ENCODE measurements around the gene NUP50. TPM values are rescaled to one million over a fixed set of nuclear protein-coding genes. Genes with fewer than 3 reads are reported as not detected.

NUP50 gene
- total RNA-seq, 1 experiment from 2014 or later: 134 TPM

GRCh38 chr22:45144916-45145315 lies 18.8 kb upstream of the NUP50 start:
- no peak overlapping the region for H3K18ac ChIP-seq (ENCODE audit: insufficient read length, low read depth, low read length)
- no peaks in the 10 kb centered on the region for H3K4me1 ChIP-seq (ENCODE audit: insufficient read depth, low read length)
- no peaks in the 10 kb centered on the region for H3K79me2 ChIP-seq (ENCODE audit: insufficient read depth, low read length)
- no peaks in the 10 kb centered on the region for H3K27me3 ChIP-seq (ENCODE audit: insufficient read depth, low read length)
- H2AFZ ChIP-seq (ENCODE audit: low read length): no peak overlapping the region
- no CpG with 5 or more reads among the region's 1 CpG for WGBS (ENCODE audit: extremely low coverage, insufficient read length, low lambda C conversion rate)
- H3K9me3 ChIP-seq (ENCODE audit: control insufficient read depth, low read depth, low read length): no peaks in the 10 kb centered on the region
- H3K23ac ChIP-seq (ENCODE audit: insufficient read length, low read depth, low read length): no peak overlapping the region
- H3T11ph ChIP-seq (ENCODE audit: low read length): no peak overlapping the region
- H3K4me2 ChIP-seq (ENCODE audit: insufficient read depth, insufficient read length, low read length): no peak overlapping the region
- Mint-ChIP-seq H3K36me3 (ENCODE audit: insufficient read depth in 1 of 3, low read depth in 3 of 3) (peaks cover 0 to 13% (median 2%) of the 10 kb centered on the region in 3 experiments; a peak in 4 of 7 replicates), H3K9me3 (peaks cover 16 to 18% of the 10 kb centered on the region in 2 experiments), H3K27me3 (ENCODE audit: low read depth) (peaks cover 2% of the 10 kb centered on the region; the same call in 1 of the 2 replicates), H3K4me1 (no peaks in the 10 kb centered on the region), H3K4me3 (no peak overlapping the region), H3K27ac (no peak overlapping the region)
- no peak overlapping the region for H2AK5ac ChIP-seq (ENCODE audit: insufficient read length, low read length)
- H2BK5ac ChIP-seq (ENCODE audit: insufficient read length, low read length): no peak overlapping the region
- TF ChIP-seq CTCF (conservative IDR thresholded peaks at IDR 0.05): no peak
- H3K4ac ChIP-seq (ENCODE audit: low read depth, low read length): no peak overlapping the region
- no peak overlapping the region for H3K27ac ChIP-seq (ENCODE audit: insufficient read length, low read depth, low read length)
- no peak overlapping the region for H4K8ac ChIP-seq (replicated peaks; ENCODE audit: insufficient read length, low read depth, low read length)
- H3K23me2 ChIP-seq (ENCODE audit: insufficient read length, low read depth, low read length, poor library complexity, severe bottlenecking): no peaks in the 10 kb centered on the region
- no peaks in the 10 kb centered on the region for H4K20me1 ChIP-seq (ENCODE audit: control insufficient read depth, insufficient read depth, insufficient read length)
- no peak overlapping the region for H3K56ac ChIP-seq (ENCODE audit: insufficient read length, low read depth, low read length)
- no peak for DNase-seq
- no peak overlapping the region for H3K9ac ChIP-seq (ENCODE audit: extremely low read depth, insufficient read length, low read length)
- H2BK15ac ChIP-seq (ENCODE audit: low read depth, low read length): no peak overlapping the region
- no peak overlapping the region for H2BK120ac ChIP-seq (ENCODE audit: low read depth, low read length, poor library complexity, severe bottlenecking)
- H3K14ac ChIP-seq (ENCODE audit: insufficient read depth, low read length): no peak overlapping the region
- no peak overlapping the region for H4K5ac ChIP-seq (ENCODE audit: insufficient read length, low read depth, low read length)
- H4K91ac ChIP-seq (ENCODE audit: insufficient read length, low read depth, low read length): no peak overlapping the region
- no peak overlapping the region for H2BK12ac ChIP-seq (ENCODE audit: insufficient read length, low read depth, low read length)
- H2BK20ac ChIP-seq (ENCODE audit: low read depth, low read length, poor library complexity, severe bottlenecking): no peak overlapping the region
- H3K79me1 ChIP-seq (ENCODE audit: insufficient read depth, low read depth, low read length, poor library complexity, severe bottlenecking): no peaks in the 10 kb centered on the region
